H1 (cell line): ENCODE data around the gene HNRNPH2. TPM values are rescaled to one million over a fixed set of nuclear protein-coding genes. Genes with fewer than 3 reads are reported as not detected.

Source experiments
- BCL11A ChIP-seq, 2 experiments: IDR thresholded peaks; one replicate each; pipeline ENCODE4 v1.6.1; 2011; ENCODE audit warnings: low read depth in 2 of 2, low read length in 2 of 2, mild to moderate bottlenecking in 2 of 2
- CHD2 ChIP-seq: IDR thresholded peaks from 2 replicates; pipeline ENCODE4 v1.6.1; 2012; ENCODE audit warnings: low read length, improper control_type of control experiment
- MAFK ChIP-seq: IDR thresholded peaks from 2 replicates; pipeline ENCODE4 v1.6.1; 2012; ENCODE audit warnings: low read depth, mild to moderate bottlenecking, improper control_type of control experiment, low read length
- RFX5 ChIP-seq: IDR thresholded peaks from 2 replicates; pipeline ENCODE4 v1.6.1; 2011; ENCODE audit warnings: low read depth, low read length, improper control_type of control experiment, borderline replicate concordance
- polyA plus RNA-seq, 7 experiments: library from polyadenylated mRNA; depleted of rRNA in 3 of 7; stranded (reverse) in 5 of 7; unstranded in 2 of 7; fragments of >200 nt in 5 of 7; fragments of 200-250 nt in 2 of 7; gene quantifications; 1 replicate in 5 of 7; 2 replicates in 1 of 7; 4 replicates in 1 of 7; pipeline versions ENCODE4 v1.2.1 to v1.2.3, GENCODE V29; 2011 to 2013; ENCODE audit warnings: missing spikeins in 2 of 7, mixed read lengths in 2 of 7
- total RNA-seq: library from RNA; stranded (reverse); fragmentation: NEBNext Ultra II Directional; extraction: Animal tissue kit (Norgen Biotek cat#: 25700); gene quantifications from 2 replicates; pipeline ENCODE4 v1.2.1, GENCODE V29; 2021

Gene HNRNPH2
- total and polyA plus RNA-seq, 2 of the 8 experiments (the other 6 are each of a cell fraction or from before 2014, with no cell fraction given), result 27.7 to 66.7 TPM

- TF ChIP-seq MAFK (no peak), CHD2 (no peak), RFX5 (no peak), BCL11A (IDR thresholded peaks at IDR 0.05; ENCODE audit: low read depth in 2 of 2, low read length in 2 of 2) (no peak)
Observed at GRCh38 chrX:101386542-101386885, 21.5 kb upstream of the HNRNPH2 start (continued).
